Esophagus squamous epithelium (tissue), 4 donors: ENCODE results near the gene SLC9A9.

ENCODE experiments used
- CTCF ChIP-seq, 6 experiments: fragments of 450-650 bp in 4 of 6; fragments of 200-600 bp in 2 of 6; sonication (generic) in 2 of 6; IDR thresholded peaks; one replicate each; pipeline ENCODE4 v1.5.1; 2016 to 2019; ENCODE audit warnings: antibody characterized with exemption in 6 of 6, mild to moderate bottlenecking in 4 of 6, moderate library complexity in 4 of 6
- POLR2A ChIP-seq, 4 donors: fragments of 450-650 bp; IDR thresholded peaks; one replicate each; pipeline ENCODE4 v1.6.1; 2017; ENCODE audit warnings: antibody characterized with exemption in 4 of 4, mild to moderate bottlenecking in 4 of 4, moderate library complexity in 3 of 4

- no peak for TF ChIP-seq POLR2A (IDR thresholded peaks at IDR 0.05)
- no peak for TF ChIP-seq CTCF (IDR thresholded peaks at IDR 0.05)
Measured at GRCh38 chr3:143595456-143596077, 252.7 kb downstream of the SLC9A9 start.
